OCI-LY3 (cell line): ENCODE data around the gene MACC1.

Source experiments
- H2AFZ ChIP-seq: fragments of 200-600, 300-600 bp; shearing (Covaris generic); 2 replicates; pipeline ENCODE4 v1.6.0; 2014; ENCODE audit warnings: antibody characterized with exemption, low read depth, low read length
- H3K27ac ChIP-seq: fragments of 200-600, 300-600 bp; sonication (generic); 2 replicates; pipeline ENCODE4 v1.5.1; 2014; ENCODE audit warnings: mild to moderate bottlenecking, low read length, moderate library complexity, mixed read lengths
- H3K27me3 ChIP-seq: fragments of 200-600, 300-600 bp; sonication (generic); 2 replicates; pipeline ENCODE4 v1.6.1; 2014; ENCODE audit warnings: low read depth, low read length, mixed read lengths
- H3K36me3 ChIP-seq: fragments of 200-600, 300-600 bp; sonication (generic); replicated peaks from 2 replicates; pipeline ENCODE3; 2014; ENCODE audit warnings: low read depth, low read length, mixed read lengths
- H3K4me1 ChIP-seq: fragments of 300-600, 200-600 bp; sonication (generic); 2 replicates; pipeline ENCODE4 v1.6.1; 2014; ENCODE audit warnings: low read length, mixed read lengths
- H3K4me2 ChIP-seq: fragments of 200-600, 300-600 bp; sonication (generic); 2 replicates; pipeline ENCODE4 v1.6.1; 2014; ENCODE audit warnings: low read length, mixed read lengths
- H3K4me3 ChIP-seq: fragments of 300-600, 200-600 bp; sonication (generic); 2 replicates; pipeline ENCODE4 v1.5.1; 2014; ENCODE audit warnings: antibody characterized with exemption, mild to moderate bottlenecking, low read length, moderate library complexity
- H3K79me2 ChIP-seq: fragments of 300-600, 200-600 bp; shearing (Covaris generic); 2 replicates; pipeline ENCODE4 v1.6.1; 2014; ENCODE audit warnings: mild to moderate bottlenecking, low read length, mixed read lengths
- H3K9ac ChIP-seq: fragments of 300-600, 200-600 bp; shearing (Covaris generic); 2 replicates; pipeline ENCODE4 v1.6.0; 2014; ENCODE audit warnings: mild to moderate bottlenecking, low read length, moderate library complexity
- H3K9me3 ChIP-seq: fragments of 200-600, 300-600 bp; shearing (Covaris generic); 2 replicates; pipeline ENCODE4 v1.6.1; 2014; ENCODE audit warnings: low read length, mixed read lengths; ENCODE audit not compliant: insufficient read depth
- H4K20me1 ChIP-seq: fragments of 200-600, 300-600 bp; sonication (generic); 2 replicates; pipeline ENCODE4 v1.6.1; 2016; ENCODE audit warnings: low read length, mixed read lengths; ENCODE audit not compliant: insufficient read depth
- EZH2phosphoT487 ChIP-seq: fragments of 200-600 bp; shearing (Covaris generic); IDR thresholded peaks from 2 replicates; pipeline ENCODE4 v1.6.1; 2018; ENCODE audit warnings: antibody characterized with exemption, mixed run types, low read depth
- TF ChIP-seq, protein P1 (sequence below): fragments of 200-600, 300-600 bp; sonication (generic); IDR thresholded peaks from 2 replicates; pipeline ENCODE4 v1.5.1; 2014; ENCODE audit warnings: antibody characterized with exemption, low read length, low read depth

Gene MACC1

DNA sequence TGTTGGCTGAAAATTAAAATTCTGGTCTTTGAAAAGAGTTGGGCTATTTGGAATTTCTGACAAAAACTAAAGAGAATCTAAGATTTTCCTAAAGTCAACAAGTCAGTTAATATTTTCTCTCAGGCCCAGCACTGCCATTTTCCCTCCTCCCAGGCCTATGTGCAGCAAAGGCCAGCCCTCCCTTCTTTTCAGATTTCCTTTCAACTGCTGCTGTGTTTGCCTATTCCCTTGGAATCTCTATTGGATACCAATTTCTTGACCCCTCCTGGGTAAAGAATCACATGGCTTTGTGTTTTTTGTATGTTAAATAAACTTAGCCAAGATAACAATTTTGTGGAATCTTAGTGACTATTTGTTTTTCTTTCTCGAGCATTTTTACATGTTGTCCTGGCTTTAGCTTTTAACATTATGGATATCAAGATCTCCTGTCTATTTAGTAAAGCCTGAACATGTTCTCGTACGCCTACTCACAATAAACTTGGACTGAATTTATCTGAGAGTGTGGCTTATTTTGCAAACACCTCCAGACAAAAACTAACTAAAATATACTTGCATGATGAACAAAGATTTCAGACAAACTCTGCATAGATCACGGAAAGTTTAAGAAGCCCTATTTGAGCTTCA is 19.9 kb downstream of the MACC1 start:
- H3K27me3 ChIP-seq: no peaks in the 10 kb centered on the region
- H3K9me3 ChIP-seq: no peaks in the 10 kb centered on the region
- no peak overlapping the region for H3K4me2 ChIP-seq
- H3K4me3 ChIP-seq: no peak overlapping the region
- H3K9ac ChIP-seq: no peak overlapping the region
- H3K36me3 ChIP-seq: peaks cover 4% of the 10 kb centered on the region
- no peak overlapping the region for H3K27ac ChIP-seq
- TF ChIP-seq, protein P1, sequence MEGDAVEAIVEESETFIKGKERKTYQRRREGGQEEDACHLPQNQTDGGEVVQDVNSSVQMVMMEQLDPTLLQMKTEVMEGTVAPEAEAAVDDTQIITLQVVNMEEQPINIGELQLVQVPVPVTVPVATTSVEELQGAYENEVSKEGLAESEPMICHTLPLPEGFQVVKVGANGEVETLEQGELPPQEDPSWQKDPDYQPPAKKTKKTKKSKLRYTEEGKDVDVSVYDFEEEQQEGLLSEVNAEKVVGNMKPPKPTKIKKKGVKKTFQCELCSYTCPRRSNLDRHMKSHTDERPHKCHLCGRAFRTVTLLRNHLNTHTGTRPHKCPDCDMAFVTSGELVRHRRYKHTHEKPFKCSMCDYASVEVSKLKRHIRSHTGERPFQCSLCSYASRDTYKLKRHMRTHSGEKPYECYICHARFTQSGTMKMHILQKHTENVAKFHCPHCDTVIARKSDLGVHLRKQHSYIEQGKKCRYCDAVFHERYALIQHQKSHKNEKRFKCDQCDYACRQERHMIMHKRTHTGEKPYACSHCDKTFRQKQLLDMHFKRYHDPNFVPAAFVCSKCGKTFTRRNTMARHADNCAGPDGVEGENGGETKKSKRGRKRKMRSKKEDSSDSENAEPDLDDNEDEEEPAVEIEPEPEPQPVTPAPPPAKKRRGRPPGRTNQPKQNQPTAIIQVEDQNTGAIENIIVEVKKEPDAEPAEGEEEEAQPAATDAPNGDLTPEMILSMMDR: no peak
- no peak for TF ChIP-seq EZH2phosphoT487
- H3K79me2 ChIP-seq: peaks cover 17% of the 10 kb centered on the region
- H2AFZ ChIP-seq: no peak overlapping the region
- no peaks in the 10 kb centered on the region for H4K20me1 ChIP-seq
- H3K4me1 ChIP-seq: peaks cover 71% of the 10 kb centered on the region

DNA sequence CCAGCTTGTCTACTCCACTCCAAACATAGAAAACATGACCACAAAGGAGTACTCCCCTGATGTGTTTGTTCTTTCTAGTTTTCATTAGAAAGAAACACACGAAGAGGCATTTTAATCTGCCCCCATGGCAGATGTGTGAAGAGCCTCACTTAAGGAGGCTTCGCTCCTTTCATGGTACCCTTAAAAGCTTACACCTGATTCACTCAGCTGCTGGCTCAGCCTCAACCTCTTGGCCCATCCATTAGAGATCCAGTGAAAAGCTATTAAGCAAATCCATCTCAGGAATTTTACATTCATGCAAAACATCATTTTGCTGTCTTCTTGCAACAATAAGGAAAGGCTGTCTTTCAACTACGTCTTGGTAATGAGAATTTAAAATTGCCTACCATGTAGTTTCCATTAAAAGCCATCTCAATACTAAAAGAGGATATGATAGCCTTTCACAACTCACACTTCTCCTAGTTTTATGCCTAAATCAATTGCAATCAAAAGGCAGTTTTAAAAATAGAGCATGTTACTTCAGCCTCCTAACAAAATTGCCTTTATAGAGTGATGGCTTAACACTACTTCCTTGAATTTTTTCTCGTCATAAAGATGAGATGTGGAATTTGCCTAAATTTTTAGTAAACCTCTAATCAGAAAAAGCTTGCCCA is 22.7 kb downstream of the MACC1 start:
- no peak for TF ChIP-seq EZH2phosphoT487
- TF ChIP-seq, protein P1: no peak
- Histone ChIP-seq H3K4me2 (peak overlapping the region; percentile 36), H3K4me1 (peaks cover 60% of the 10 kb centered on the region), H4K20me1 (no peaks in the 10 kb centered on the region), H3K9ac (no peak overlapping the region), H3K9me3 (peaks cover 2% of the 10 kb centered on the region; the same call in 1 of the 2 replicates), H3K79me2 (peaks cover 12% of the 10 kb centered on the region), H3K27ac (no peak overlapping the region), H3K36me3 (peaks cover 17% of the 10 kb centered on the region), H2AFZ (no peak overlapping the region), H3K27me3 (no peaks in the 10 kb centered on the region), H3K4me3 (no peak overlapping the region)

DNA sequence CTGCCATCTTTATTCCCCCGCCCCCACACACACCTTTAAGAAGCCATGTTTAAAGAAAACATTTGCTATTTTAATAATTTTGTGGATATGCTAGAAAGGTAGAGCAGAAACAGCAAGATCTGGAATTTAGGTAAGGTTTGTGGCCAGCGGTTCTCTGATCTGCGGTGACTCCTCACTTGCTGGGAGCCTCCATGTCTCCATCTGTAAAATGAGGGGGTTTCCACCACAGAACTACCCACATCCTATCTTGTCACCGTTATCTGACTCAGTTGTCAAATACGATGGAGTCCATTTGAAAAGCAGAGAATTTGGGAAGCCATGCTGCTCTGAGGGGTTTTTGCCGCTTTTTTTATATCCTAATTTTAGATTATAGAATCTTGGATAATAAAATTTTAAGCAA is 23.3 kb downstream of the MACC1 start:
- peaks cover 22% of the 10 kb centered on the region for H3K36me3 ChIP-seq
- no peak overlapping the region for H2AFZ ChIP-seq
- H3K4me2 ChIP-seq: peak overlapping the region; percentile 36
- peaks cover 54% of the 10 kb centered on the region for H3K4me1 ChIP-seq
- TF ChIP-seq, protein P1: no peak
- no peaks in the 10 kb centered on the region for H3K27me3 ChIP-seq
- H3K79me2 ChIP-seq: peaks cover 10% of the 10 kb centered on the region
- no peak overlapping the region for H3K9ac ChIP-seq
- H4K20me1 ChIP-seq: no peaks in the 10 kb centered on the region
- H3K9me3 ChIP-seq: peaks cover 4% of the 10 kb centered on the region; the same call in 1 of the 2 replicates
- H3K27ac ChIP-seq: no peak overlapping the region; the same call in 1 of the 2 replicates
- no peak overlapping the region for H3K4me3 ChIP-seq

DNA sequence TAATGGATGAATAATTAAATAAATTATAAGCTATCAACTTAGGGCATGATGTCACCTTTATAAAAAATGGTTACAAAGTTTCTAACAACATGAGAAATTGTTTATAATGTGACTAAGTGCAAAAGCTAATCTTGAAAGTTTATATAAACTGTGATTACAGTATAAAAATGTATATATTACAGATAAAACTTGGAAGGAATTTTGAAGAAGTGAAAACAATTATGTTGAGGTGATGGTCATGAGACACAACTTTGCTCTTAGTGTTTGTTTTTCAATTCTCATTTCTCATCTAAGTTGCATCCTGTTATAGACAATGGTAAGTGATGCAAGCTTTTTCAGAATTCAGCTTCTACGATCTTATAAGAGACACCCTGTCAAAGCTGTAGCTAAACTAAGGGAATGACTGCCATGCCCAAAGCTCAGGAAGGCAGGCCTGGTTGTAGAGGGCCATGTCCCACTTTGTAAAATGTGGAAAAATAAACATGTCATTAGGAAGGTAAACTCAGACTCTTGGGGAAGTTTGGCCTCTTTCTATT is 23.9 kb downstream of the MACC1 start:
- Histone ChIP-seq H2AFZ (no peak overlapping the region), H3K36me3 (peaks cover 28% of the 10 kb centered on the region), H3K79me2 (peaks cover 5% of the 10 kb centered on the region), H3K27ac (no peak overlapping the region; the same call in 1 of the 2 replicates), H4K20me1 (no peaks in the 10 kb centered on the region), H3K27me3 (no peaks in the 10 kb centered on the region), H3K9me3 (peaks cover 4% of the 10 kb centered on the region; the same call in 1 of the 2 replicates), H3K4me2 (peak overlapping the region; percentile 36), H3K4me3 (no peak overlapping the region), H3K4me1 (peaks cover 49% of the 10 kb centered on the region), H3K9ac (no peak overlapping the region)
- TF ChIP-seq, protein P1: no peak
- TF ChIP-seq EZH2phosphoT487: no peak
